ENCODE results near the gene MCF2L2. TPM values are rescaled to one million over a fixed set of nuclear protein-coding genes. Genes with fewer than 3 reads are reported as not detected.

Gene MCF2L2
- total RNA-seq, 1 donor from 2014 or later = 2.7 TPM

GRCh38 chr3:183411216-183411922, 17.1 kb downstream of the MCF2L2 start:
- H3K27ac Mint-ChIP-seq = no peak overlapping the region
- no peaks in the 10 kb centered on the region for H3K9me3 Mint-ChIP-seq
- H3K27me3 Mint-ChIP-seq = no peaks in the 10 kb centered on the region
- no peak for DNase-seq (ENCODE audit: extremely low spot score, unreplicated experiment)
- H3K36me3 Mint-ChIP-seq = no peaks in the 10 kb centered on the region
- no peaks in the 10 kb centered on the region for H3K4me1 Mint-ChIP-seq (ENCODE audit: unreplicated experiment)
- H3K4me3 Mint-ChIP-seq = no peak overlapping the region
- no peak for TF ChIP-seq CTCF (conservative IDR thresholded peaks at IDR 0.05)

GRCh38 chr3:183410759-183411158, 17.7 kb downstream of the MCF2L2 start:
- no peak overlapping the region for H3K27ac Mint-ChIP-seq
- DNase-seq (ENCODE audit: extremely low spot score, unreplicated experiment) = no peak
- H3K4me1 Mint-ChIP-seq (ENCODE audit: unreplicated experiment) = no peaks in the 10 kb centered on the region
- no peaks in the 10 kb centered on the region for H3K36me3 Mint-ChIP-seq
- H3K9me3 Mint-ChIP-seq = no peaks in the 10 kb centered on the region
- no peak for TF ChIP-seq CTCF (conservative IDR thresholded peaks at IDR 0.05)
- no peak overlapping the region for H3K4me3 Mint-ChIP-seq
- H3K27me3 Mint-ChIP-seq = no peaks in the 10 kb centered on the region

- no peaks in the 10 kb centered on the region for H3K27me3 Mint-ChIP-seq
- H3K9me3 Mint-ChIP-seq = no peaks in the 10 kb centered on the region
- no peak for DNase-seq (ENCODE audit: extremely low spot score, unreplicated experiment)
- TF ChIP-seq CTCF (conservative IDR thresholded peaks at IDR 0.05) = no peak
- no peak overlapping the region for H3K4me3 Mint-ChIP-seq
- H3K36me3 Mint-ChIP-seq = no peaks in the 10 kb centered on the region
- H3K4me1 Mint-ChIP-seq (ENCODE audit: unreplicated experiment) = no peaks in the 10 kb centered on the region
- no peak overlapping the region for H3K27ac Mint-ChIP-seq
Measured at GRCh38 chr3:183410280-183410679, 18.1 kb downstream of the MCF2L2 start.

GRCh38 chr3:183409219-183409618, 19.2 kb downstream of the MCF2L2 start:
- DNase-seq (ENCODE audit: extremely low spot score, unreplicated experiment) = no peak
- Mint-ChIP-seq H3K4me1 (ENCODE audit: unreplicated experiment) (no peaks in the 10 kb centered on the region), H3K27me3 (no peaks in the 10 kb centered on the region), H3K9me3 (no peaks in the 10 kb centered on the region), H3K36me3 (no peaks in the 10 kb centered on the region), H3K4me3 (no peak overlapping the region), H3K27ac (no peak overlapping the region)
- no peak for TF ChIP-seq CTCF (conservative IDR thresholded peaks at IDR 0.05)

- DNase-seq (ENCODE audit: extremely low spot score, unreplicated experiment) = no peak
- H3K27ac Mint-ChIP-seq = no peak overlapping the region
- H3K4me3 Mint-ChIP-seq = no peak overlapping the region
- no peak for TF ChIP-seq CTCF (conservative IDR thresholded peaks at IDR 0.05)
- H3K9me3 Mint-ChIP-seq = no peaks in the 10 kb centered on the region
- no peaks in the 10 kb centered on the region for H3K36me3 Mint-ChIP-seq
- H3K27me3 Mint-ChIP-seq = no peaks in the 10 kb centered on the region
- H3K4me1 Mint-ChIP-seq (ENCODE audit: unreplicated experiment) = peaks cover 6% of the 10 kb centered on the region
Measured at GRCh38 chr3:183401678-183402077, 26.7 kb downstream of the MCF2L2 start.

Data from type B pancreatic cell (in vitro differentiated cells).